Cardiac fibroblast (primary cell): ENCODE results near the gene JAG2.

Experiments
- DNase-seq, 2 donors: peaks; one replicate each; pipeline versions ENCODE4 v3.0.0 to v3.0.0-alpha.2; 2010; ENCODE audit warnings: low read depth in 2 of 2
- H3K4me3 ChIP-seq, 2 donors: replicated peaks in 1 of 2; 1 replicate in 1 of 2; 2 replicates in 1 of 2; pipeline ENCODE4 v1.5.1; 2011; ENCODE audit warnings: low read depth in 2 of 2, low read length in 2 of 2, mild to moderate bottlenecking in 2 of 2, moderate library complexity in 1 of 2
- TF ChIP-seq, protein P1 (sequence below): IDR thresholded peaks from one replicate; pipeline ENCODE4 v1.5.1; 2011; ENCODE audit warnings: low read depth, mild to moderate bottlenecking, low read length, inconsistent platforms

Gene JAG2

DNA sequence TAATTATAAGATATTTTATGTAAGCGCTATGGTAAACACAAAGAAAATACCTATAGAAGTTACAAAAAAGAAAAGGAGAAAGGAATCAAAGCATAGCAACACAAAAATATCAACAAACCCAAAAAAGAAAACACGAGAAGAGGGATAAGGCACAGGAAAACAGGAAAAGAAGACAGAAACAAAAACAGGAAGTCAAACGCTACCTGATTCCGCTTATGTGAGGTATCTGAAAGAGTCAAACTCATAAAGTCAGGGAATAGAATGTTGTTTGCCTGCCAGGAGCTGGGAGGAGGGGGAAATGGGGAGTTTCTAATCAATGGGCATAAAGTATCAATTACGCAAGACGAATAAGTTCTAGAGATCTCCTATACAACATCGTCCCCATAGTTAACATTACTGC, 63.4 kb downstream of the JAG2 start:
- no peak overlapping the region for H3K4me3 ChIP-seq
- DNase-seq, result no peak
- TF ChIP-seq, protein P1, sequence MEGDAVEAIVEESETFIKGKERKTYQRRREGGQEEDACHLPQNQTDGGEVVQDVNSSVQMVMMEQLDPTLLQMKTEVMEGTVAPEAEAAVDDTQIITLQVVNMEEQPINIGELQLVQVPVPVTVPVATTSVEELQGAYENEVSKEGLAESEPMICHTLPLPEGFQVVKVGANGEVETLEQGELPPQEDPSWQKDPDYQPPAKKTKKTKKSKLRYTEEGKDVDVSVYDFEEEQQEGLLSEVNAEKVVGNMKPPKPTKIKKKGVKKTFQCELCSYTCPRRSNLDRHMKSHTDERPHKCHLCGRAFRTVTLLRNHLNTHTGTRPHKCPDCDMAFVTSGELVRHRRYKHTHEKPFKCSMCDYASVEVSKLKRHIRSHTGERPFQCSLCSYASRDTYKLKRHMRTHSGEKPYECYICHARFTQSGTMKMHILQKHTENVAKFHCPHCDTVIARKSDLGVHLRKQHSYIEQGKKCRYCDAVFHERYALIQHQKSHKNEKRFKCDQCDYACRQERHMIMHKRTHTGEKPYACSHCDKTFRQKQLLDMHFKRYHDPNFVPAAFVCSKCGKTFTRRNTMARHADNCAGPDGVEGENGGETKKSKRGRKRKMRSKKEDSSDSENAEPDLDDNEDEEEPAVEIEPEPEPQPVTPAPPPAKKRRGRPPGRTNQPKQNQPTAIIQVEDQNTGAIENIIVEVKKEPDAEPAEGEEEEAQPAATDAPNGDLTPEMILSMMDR, result no peak

DNA sequence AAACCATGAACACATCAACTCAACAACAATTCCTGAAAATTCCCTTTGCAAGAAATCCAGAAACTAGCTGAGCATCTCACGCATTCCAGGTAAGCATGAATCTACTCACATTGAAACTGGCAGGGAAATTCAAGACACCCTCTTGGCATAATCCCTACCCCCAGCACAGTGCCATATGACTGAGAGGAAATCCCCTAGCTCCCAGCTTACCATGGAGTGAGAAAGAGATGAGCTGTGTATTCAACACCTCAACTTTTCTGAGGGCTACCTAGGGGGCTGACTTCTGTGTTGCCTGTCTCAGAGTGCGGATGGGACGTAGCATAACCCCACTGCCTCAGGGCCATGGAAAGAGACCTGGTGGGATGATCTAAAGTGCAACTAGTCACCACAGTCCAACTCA, 65.7 kb downstream of the JAG2 start:
- no peak overlapping the region for H3K4me3 ChIP-seq
- TF ChIP-seq, protein P1, result no peak
- DNase-seq, result no peak

DNA sequence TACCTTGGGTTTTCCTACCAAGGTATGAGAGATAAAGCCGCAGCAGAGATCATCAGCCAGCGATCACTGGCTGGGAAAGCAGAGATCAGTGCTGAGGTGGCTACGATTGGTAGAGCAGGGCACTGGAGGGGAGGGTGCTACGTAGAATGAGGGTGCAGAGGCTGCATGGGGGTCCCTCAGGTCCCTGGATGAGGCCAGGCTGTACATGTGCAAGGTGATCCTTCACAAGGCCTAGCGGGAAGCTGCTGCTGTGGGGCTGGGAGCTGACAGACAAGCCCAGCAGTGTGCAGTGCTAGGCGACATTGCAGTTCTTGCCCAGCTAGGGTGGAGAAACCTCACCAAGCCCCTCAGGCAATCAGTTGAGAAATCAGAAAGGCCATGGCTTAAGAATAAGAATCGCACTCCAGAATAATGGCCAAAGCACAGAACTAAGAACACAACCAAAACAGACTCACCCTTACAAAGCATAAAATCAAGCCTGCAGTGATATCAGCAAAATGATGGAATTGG, 66.2 kb downstream of the JAG2 start:
- TF ChIP-seq, protein P1, result no peak
- no peak overlapping the region for H3K4me3 ChIP-seq
- DNase-seq, result no peak

DNA sequence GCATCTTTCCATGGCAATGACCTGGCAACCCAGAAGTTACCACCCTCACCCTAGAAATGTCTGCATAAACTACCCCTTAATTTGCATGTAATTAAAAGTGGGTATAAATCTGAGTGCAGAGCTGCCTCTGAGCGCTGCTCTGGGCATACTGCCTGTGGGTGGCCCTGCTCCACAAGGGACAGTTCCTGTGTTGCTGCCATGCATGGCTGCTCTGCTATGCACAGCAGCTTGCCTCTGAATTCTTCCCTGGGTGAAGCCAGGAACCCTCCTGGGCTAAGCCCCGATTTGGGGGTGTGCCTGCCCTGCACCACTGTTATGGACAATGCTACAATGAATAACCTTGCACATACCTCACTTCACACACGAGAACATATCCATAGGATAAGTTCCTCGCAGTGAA, 67.7 kb downstream of the JAG2 start:
- DNase-seq, result no peak
- TF ChIP-seq, protein P1, result no peak
- no peak overlapping the region for H3K4me3 ChIP-seq

DNA sequence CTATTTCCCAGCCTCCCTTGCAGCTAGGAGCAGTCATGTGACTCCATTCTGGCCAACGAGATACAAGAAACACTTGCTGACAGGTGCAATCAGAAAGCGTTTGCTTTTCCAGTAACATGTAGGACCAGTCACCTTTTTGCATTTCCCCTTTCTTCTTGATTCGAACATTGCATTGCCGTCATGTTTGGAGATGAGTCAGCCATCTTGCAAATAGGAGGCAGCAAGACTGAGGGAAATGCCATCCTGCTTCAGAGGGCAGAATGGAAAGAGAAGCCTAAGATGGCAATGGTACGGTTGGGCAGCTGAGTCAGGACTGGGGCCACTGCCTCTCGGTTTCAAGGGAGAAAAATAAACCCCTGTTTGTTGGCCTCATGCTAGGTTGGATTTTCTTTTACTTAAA, 68.8 kb downstream of the JAG2 start:
- no peak for DNase-seq
- no peak overlapping the region for H3K4me3 ChIP-seq
- TF ChIP-seq, protein P1, result no peak

DNA sequence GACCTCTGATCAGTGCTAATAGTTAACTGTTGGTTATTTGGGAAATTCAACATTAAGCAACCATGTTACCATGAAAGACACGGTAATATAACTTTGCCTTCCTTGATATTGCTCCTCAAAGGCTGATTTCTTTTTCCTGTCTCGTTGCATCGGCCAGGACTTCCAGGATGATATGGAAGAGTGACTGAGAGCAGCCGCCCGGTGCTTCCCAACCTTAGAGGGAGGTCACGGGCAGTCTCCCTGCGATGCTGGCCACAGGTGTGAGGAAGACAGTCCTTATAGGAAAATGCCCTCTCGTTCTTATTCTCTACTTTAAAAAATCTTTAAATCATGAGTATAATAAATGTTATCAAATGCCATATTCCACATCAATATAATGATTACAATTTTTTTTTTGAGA, 70.3 kb downstream of the JAG2 start:
- TF ChIP-seq, protein P1, result no peak
- no peak for DNase-seq

DNA sequence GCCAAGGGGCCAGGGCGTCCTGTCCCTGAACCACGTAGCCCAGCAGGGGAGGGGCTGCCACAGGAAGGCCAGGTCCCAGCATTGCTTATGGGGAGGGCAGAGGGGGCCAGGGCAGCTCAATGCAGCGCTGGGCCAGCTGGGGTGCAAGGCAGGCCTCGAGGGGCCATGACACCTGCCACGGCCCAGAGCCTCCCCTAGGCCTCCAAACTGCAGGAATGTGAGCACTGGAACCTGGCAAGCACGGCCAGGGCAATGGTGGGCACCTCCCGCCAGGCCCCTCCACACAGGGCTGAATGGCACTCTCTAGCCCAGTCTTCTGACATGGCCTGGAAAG, 70.8 kb downstream of the JAG2 start:
- H3K4me3 ChIP-seq, result no peak overlapping the region
- TF ChIP-seq, protein P1, result no peak
- no peak for DNase-seq

More for the DNA sequence above, 70.3 kb downstream of the JAG2 start:
- no peak overlapping the region for H3K4me3 ChIP-seq
